ENCODE measurements around the gene PTGER3.
"Not testable (repeated sequence)": the region's sequence is repeated elsewhere in the genome, so short reads cannot be mapped to it uniquely, and the experiment has no call there.

Gene PTGER3

GRCh38 chr1:71001624-71002023 lies 46.0 kb downstream of the PTGER3 start:
- DNase-seq, result no peak

GRCh38 chr1:70997793-70998192 lies 49.8 kb downstream of the PTGER3 start:
- no peak for DNase-seq

- no peak for DNase-seq
Measured at GRCh38 chr1:70994753-70995268, 52.8 kb downstream of the PTGER3 start.

GRCh38 chr1:70993798-70994197 lies 53.8 kb downstream of the PTGER3 start:
- DNase-seq, result no peak

GRCh38 chr1:70992521-70992920 lies 55.1 kb downstream of the PTGER3 start:
- no peak for DNase-seq

- DNase-seq, result peak; percentile 42
Measured at GRCh38 chr1:70990469-70991253, 57.0 kb downstream of the PTGER3 start.

- no peak for DNase-seq
Measured at GRCh38 chr1:70987497-70987896, 60.1 kb downstream of the PTGER3 start.

- not testable (repeated sequence) for DNase-seq
Measured at GRCh38 chr1:70985776-70986225, 61.8 kb downstream of the PTGER3 start.

- not testable (repeated sequence) for DNase-seq
Measured at GRCh38 chr1:70985278-70985677, 62.3 kb downstream of the PTGER3 start.

- DNase-seq, result no peak
Measured at GRCh38 chr1:70980361-70980760, 67.3 kb downstream of the PTGER3 start.

GRCh38 chr1:70979881-70980280 lies 67.7 kb downstream of the PTGER3 start:
- DNase-seq, result no peak

GRCh38 chr1:70979313-70979712 lies 68.3 kb downstream of the PTGER3 start:
- DNase-seq, result no peak

- peak; percentile 20 for DNase-seq
Measured at GRCh38 chr1:70978623-70979022, 69.0 kb downstream of the PTGER3 start.

GRCh38 chr1:70977575-70977974 lies 70.0 kb downstream of the PTGER3 start:
- no peak for DNase-seq

- DNase-seq, result no peak
Measured at GRCh38 chr1:70977041-70977440, 70.6 kb downstream of the PTGER3 start.

- DNase-seq, result no peak
Measured at GRCh38 chr1:70973754-70974153, 73.9 kb downstream of the PTGER3 start.

- no peak for DNase-seq
Measured at GRCh38 chr1:70970407-70970806, 77.2 kb downstream of the PTGER3 start.

GRCh38 chr1:70966018-70966638 lies 81.5 kb downstream of the PTGER3 start:
- no peak for DNase-seq

- no peak for DNase-seq
Measured at GRCh38 chr1:70963374-70963773, 84.2 kb downstream of the PTGER3 start.

GRCh38 chr1:70961374-70961975 lies 86.1 kb downstream of the PTGER3 start:
- DNase-seq, result no peak

- DNase-seq, result no peak
Measured at GRCh38 chr1:70948396-70949017, 99.1 kb downstream of the PTGER3 start.

GRCh38 chr1:70947835-70948234 lies 99.8 kb downstream of the PTGER3 start:
- DNase-seq, result no peak

- no peak for DNase-seq
Measured at GRCh38 chr1:70945676-70946075, 101.9 kb downstream of the PTGER3 start.
